IMR-90 (cell line): Measurements from ENCODE around the gene SFR1. TPM values are rescaled to one million over a fixed set of nuclear protein-coding genes. Genes with fewer than 3 reads are reported as not detected.

ENCODE experiments used
- ATAC-seq: fragments of 200-7000 bp; cut with Tn5 transposase; 2 replicates; pipeline ENCODE4 v1.9.1; 2020; ENCODE audit warnings: low read depth, mild to moderate bottlenecking, moderate library complexity
- BruUV-seq: library from RNA; stranded (reverse); fragments of 400-500 nt; replicated peaks from 2 replicates; lab custom pipeline; 2021; lab: Mats Ljungman, UMichigan
- CTCF ChIA-PET: fragments of 300-600 bp; formaldehyde crosslinking; extraction: SDS; loops from one replicate; lab custom pipeline; 2021; ENCODE audit warnings: antibody characterized with exemption; lab: Yijun Ruan, JAX
- POLR2A ChIA-PET: fragments of 300-600 bp; sonication (Branson Sonifier 250); formaldehyde crosslinking; loops from one replicate; lab custom pipeline; 2022; ENCODE audit warnings: antibody characterized with exemption; ENCODE audit not compliant: unreplicated experiment; lab: Charles Lee
- DNase-seq: peaks from one replicate; pipeline ENCODE4 v3.0.0; 2013
- H2AFZ ChIP-seq: replicated peaks from 2 replicates; pipeline ENCODE3; 2013; ENCODE audit warnings: low read length, mild to moderate bottlenecking; ENCODE audit not compliant: poor library complexity
- H2AK5ac ChIP-seq: 2 replicates; pipeline ENCODE4 v1.6.1; 2013; ENCODE audit warnings: low read depth, low read length, inconsistent platforms
- H2AK9ac ChIP-seq: replicated peaks from 2 replicates; pipeline ENCODE3; 2013; ENCODE audit warnings: mild to moderate bottlenecking, low read depth, low read length, moderate library complexity; ENCODE audit not compliant: poor library complexity
- H2BK120ac ChIP-seq: 2 replicates; pipeline ENCODE4 v1.6.1; 2013; ENCODE audit warnings: low read depth, low read length, inconsistent platforms
- H2BK15ac ChIP-seq: 3 replicates; pipeline ENCODE4 v1.6.1; 2013; ENCODE audit warnings: low read depth, low read length, inconsistent platforms
- H2BK20ac ChIP-seq: 2 replicates; pipeline ENCODE4 v1.6.1; 2013; ENCODE audit warnings: low read depth, mild to moderate bottlenecking, inconsistent platforms, low read length, moderate library complexity
- H2BK5ac ChIP-seq: 2 replicates; pipeline ENCODE4 v1.6.1; 2013; ENCODE audit warnings: mild to moderate bottlenecking, low read depth, low read length, inconsistent platforms; ENCODE audit not compliant: poor library complexity, severe bottlenecking
- H3K14ac ChIP-seq: replicated peaks from 2 replicates; pipeline ENCODE4 v1.6.1; 2013; ENCODE audit warnings: low read depth, low read length, inconsistent platforms
- H3K18ac ChIP-seq: 2 replicates; pipeline ENCODE4 v1.6.1; 2013; ENCODE audit warnings: low read depth, low read length, control low read depth
- H3K23ac ChIP-seq: 2 replicates; pipeline ENCODE4 v1.6.1; 2013; ENCODE audit warnings: low read depth, low read length, inconsistent platforms
- H3K27ac ChIP-seq: 2 replicates; pipeline ENCODE4 v1.5.1; 2013; ENCODE audit warnings: mild to moderate bottlenecking, control low read depth, low read length; ENCODE audit not compliant: insufficient read depth
- H3K27me3 ChIP-seq: 2 replicates; pipeline ENCODE4 v1.6.1; 2013; ENCODE audit warnings: low read length; ENCODE audit not compliant: control insufficient read depth, insufficient read depth
- H3K36me3 ChIP-seq: 2 replicates; pipeline ENCODE4 v1.6.1; 2013; ENCODE audit warnings: low read length, mixed read lengths; ENCODE audit not compliant: control insufficient read depth, insufficient read depth
- H3K4ac ChIP-seq: 2 replicates; pipeline ENCODE4 v1.6.1; 2013; ENCODE audit warnings: low read depth, low read length, inconsistent platforms
- H3K4me1 ChIP-seq: 2 replicates; pipeline ENCODE4 v1.6.1; 2013; ENCODE audit warnings: low read length, mixed read lengths; ENCODE audit not compliant: control insufficient read depth, insufficient read depth
- H3K4me2 ChIP-seq: 2 replicates; pipeline ENCODE4 v1.6.1; 2013; ENCODE audit warnings: low read depth, mild to moderate bottlenecking, control low read depth, low read length, moderate library complexity
- H3K4me3 ChIP-seq: 2 replicates; pipeline ENCODE4 v1.5.1; 2013; ENCODE audit warnings: low read depth, mild to moderate bottlenecking, control low read depth, low read length, moderate library complexity; ENCODE audit not compliant: insufficient read depth
- H3K56ac ChIP-seq: 2 replicates; pipeline ENCODE4 v1.6.1; 2013; ENCODE audit warnings: low read length, inconsistent platforms; ENCODE audit not compliant: insufficient read depth; ENCODE audit errors: extremely low read depth
- H3K79me1 ChIP-seq, 2 experiments: 2 replicates each; pipeline ENCODE4 v1.6.1; 2013; ENCODE audit warnings: low read length in 2 of 2, inconsistent platforms in 1 of 2, low read depth in 1 of 2
- H3K9ac ChIP-seq: 2 replicates; pipeline ENCODE4 v1.6.1; 2013; ENCODE audit warnings: low read depth, low read length, control low read depth
- H3K9me1 ChIP-seq: 2 replicates; pipeline ENCODE4 v1.6.1; 2013; ENCODE audit warnings: low read length, inconsistent platforms; ENCODE audit not compliant: insufficient read depth
- H3K9me3 ChIP-seq: 2 replicates; pipeline ENCODE4 v1.6.1; 2013; ENCODE audit warnings: low read length; ENCODE audit not compliant: control insufficient read depth, insufficient read depth
- H4K20me1 ChIP-seq: 2 replicates; pipeline ENCODE4 v1.6.1; 2013; ENCODE audit warnings: low read length, inconsistent platforms; ENCODE audit not compliant: insufficient read depth
- H4K5ac ChIP-seq: 2 replicates; pipeline ENCODE4 v1.6.1; 2013; ENCODE audit warnings: mild to moderate bottlenecking, low read depth, low read length, control low read depth
- H4K8ac ChIP-seq, 2 experiments: 2 replicates each; pipeline ENCODE4 v1.6.1; 2013; ENCODE audit warnings: low read depth in 2 of 2, low read length in 2 of 2, control low read depth in 1 of 2, inconsistent platforms in 1 of 2
- H4K91ac ChIP-seq: 2 replicates; pipeline ENCODE4 v1.6.1; 2013; ENCODE audit warnings: low read depth, low read length, inconsistent platforms; ENCODE audit not compliant: insufficient read depth
- BHLHE40 ChIP-seq: fragments of 150-350 bp; IDR thresholded peaks from 2 replicates; pipeline ENCODE4 v1.6.1; 2016; ENCODE audit warnings: mild to moderate bottlenecking, low read depth, low read length
- CEBPB ChIP-seq: IDR thresholded peaks from 2 replicates; pipeline ENCODE4 v1.6.1; 2012; ENCODE audit warnings: low read depth, low read length, improper control_type of control experiment
- CHD1 ChIP-seq: IDR thresholded peaks from 2 replicates; pipeline ENCODE4 v1.6.1; 2012; ENCODE audit warnings: low read depth, low read length, improper control_type of control experiment
- CTCF ChIP-seq: conservative IDR thresholded peaks from 2 replicates; pipeline ENCODE4 v1.5.1; 2012; ENCODE audit warnings: mild to moderate bottlenecking, low read depth, low read length, improper control_type of control experiment
- ELK1 ChIP-seq: fragments of 150-350 bp; IDR thresholded peaks from 2 replicates; pipeline ENCODE4 v1.6.1; 2016; ENCODE audit warnings: low read depth, mild to moderate bottlenecking, low read length, moderate library complexity, borderline replicate concordance
- FOS ChIP-seq: fragments of 150-350 bp; IDR thresholded peaks from 2 replicates; pipeline ENCODE4 v1.6.1; 2016; ENCODE audit warnings: low read depth, low read length
- MAFK ChIP-seq: IDR thresholded peaks from 2 replicates; pipeline ENCODE4 v1.6.1; 2012; ENCODE audit warnings: low read depth, low read length, improper control_type of control experiment
- MXI1 ChIP-seq: IDR thresholded peaks from 2 replicates; pipeline ENCODE4 v1.6.1; 2012; ENCODE audit warnings: low read depth, mild to moderate bottlenecking, low read length, moderate library complexity, borderline replicate concordance
- NFE2L2 ChIP-seq: fragments of 150-350 bp; IDR thresholded peaks from 2 replicates; pipeline ENCODE4 v1.6.1; 2016; ENCODE audit warnings: low read depth, mild to moderate bottlenecking, low read length
- POLR2A ChIP-seq: IDR thresholded peaks from 2 replicates; pipeline ENCODE4 v1.6.1; 2012; ENCODE audit warnings: mild to moderate bottlenecking, low read depth, low read length
- RAD21 ChIP-seq: IDR thresholded peaks from 2 replicates; pipeline ENCODE4 v1.6.1; 2012; ENCODE audit warnings: low read length, improper control_type of control experiment
- RCOR1 ChIP-seq: IDR thresholded peaks from 2 replicates; pipeline ENCODE4 v1.6.1; 2012; ENCODE audit warnings: mild to moderate bottlenecking, low read length, improper control_type of control experiment; ENCODE audit not compliant: insufficient replicate concordance
- RFX5 ChIP-seq: IDR thresholded peaks from 2 replicates; pipeline ENCODE4 v1.8.0; 2012; ENCODE audit warnings: low read depth, mild to moderate bottlenecking, low read length, moderate library complexity
- USF2 ChIP-seq: fragments of 150-350 bp; IDR thresholded peaks from 2 replicates; pipeline ENCODE4 v1.6.1; 2017; ENCODE audit warnings: mild to moderate bottlenecking, antibody characterized with exemption, low read length, low read depth
- WGBS, 2 experiments: methylation state at CpG; one replicate each; pipeline versions ENCODE4 v1.1.5 to v1.1.7; 2013; ENCODE audit warnings: missing lambda C conversion rate in 2 of 2; ENCODE audit not compliant: insufficient read length in 1 of 2; ENCODE audit errors: extremely low coverage in 2 of 2; 5-methylcytosine and 5-hydroxymethylcytosine counted together
- dilution Hi-C: fragments of 300-500 bp; cut with HindIII; formaldehyde crosslinking; loops from one replicate; pipeline ENCODE4 v1.14.3; 2018; ENCODE audit warnings: low sequenced_read_pairs; ENCODE audit not compliant: unreplicated experiment
- in situ Hi-C: fragments of 300-500 bp; cut with MboI; formaldehyde crosslinking; loops from 3 replicates; pipeline ENCODE4 v1.14.3; 2019; ENCODE audit warnings: low sequenced_read_pairs, inconsistent platforms, mixed read lengths
- intact Hi-C: fragments of 100-400 bp; cut with micrococcal nuclease; formaldehyde crosslinking; loops from 2 replicates; pipeline ENCODE4 v1.10.0; 2022
- polyA plus RNA-seq, 3 experiments: library from polyadenylated mRNA; depleted of rRNA; stranded (reverse); fragments of >200 nt; gene quantifications; 2 replicates each; pipeline ENCODE4 v1.2.3, GENCODE V29; 2012; ENCODE audit warnings: low replicate concordance in 1 of 3
- total RNA-seq: library from RNA; depleted of rRNA; stranded (reverse); fragments of >200 nt; gene quantifications from 2 replicates; pipeline ENCODE4 v1.2.3, GENCODE V29; 2012

The SFR1 gene
- total and polyA plus RNA-seq, 2 of the 4 experiments (the other 2 are of a cell fraction) = 1.6 to 2.3 TPM

GRCh38 chr10:104101902-104102301 lies 20.1 kb upstream of the SFR1 start:
- no peak for TF ChIP-seq ELK1
- TF ChIP-seq MXI1 = no peak
- TF ChIP-seq POLR2A = no peak
- no peak for TF ChIP-seq FOS
- no peak for TF ChIP-seq CHD1
- TF ChIP-seq USF2 = no peak
- TF ChIP-seq CTCF = no peak
- TF ChIP-seq MAFK = no peak
- no peak for TF ChIP-seq BHLHE40
- TF ChIP-seq RFX5 = no peak
- no peak for TF ChIP-seq RCOR1
- TF ChIP-seq RAD21 = no peak
- TF ChIP-seq CEBPB = no peak
- no peak for TF ChIP-seq NFE2L2
- POLR2A ChIA-PET = interaction anchor here (0.6 kb wide), 1 partner anchor 72 kb away, joined by 5 read pairs; no protein-coding TSS in a partner anchor

More at GRCh38 chr10:104101902-104102301, 20.1 kb upstream of the SFR1 start:
- BruUV-seq = no TSS peak
- no peaks in the 10 kb centered on the region for H3K9me3 ChIP-seq
- H3K4ac ChIP-seq = no peak overlapping the region
- H4K91ac ChIP-seq = no peak overlapping the region
- no peaks in the 10 kb centered on the region for H3K79me1 ChIP-seq
- no peak overlapping the region for H3K18ac ChIP-seq
- H3K36me3 ChIP-seq = no peaks in the 10 kb centered on the region
- no peak overlapping the region; the same call in 1 of the 2 replicates for H2AK5ac ChIP-seq
- no peak overlapping the region for H4K5ac ChIP-seq
- H3K9me1 ChIP-seq = peaks cover 3% of the 10 kb centered on the region; the same call in 1 of the 2 replicates
- H2BK5ac ChIP-seq = no peak overlapping the region
- H3K9ac ChIP-seq = no peak overlapping the region
- CTCF ChIA-PET = no interaction called here
- H3K4me3 ChIP-seq = no peak overlapping the region
- H2AFZ ChIP-seq = no peak overlapping the region
- no peak overlapping the region for H3K56ac ChIP-seq
- 80% methylated on average over 1 of the region's 1 CpG; no CpG with 5 or more reads in 1 of the 2 experiments for WGBS, 2 experiments
- no peak overlapping the region for H2BK20ac ChIP-seq
- no peaks in the 10 kb centered on the region for H3K27me3 ChIP-seq
- H4K8ac ChIP-seq = no peak overlapping the region
- no peak for ATAC-seq
- no peak overlapping the region for H3K14ac ChIP-seq
- H4K20me1 ChIP-seq = no peaks in the 10 kb centered on the region
- DNase-seq = no peak
- no peak overlapping the region for H2AK9ac ChIP-seq
- 0 out of 3 replicates have a peak overlapping the region, but pooled peaks have one; percentile 54 for H2BK15ac ChIP-seq
- peaks cover 2% of the 10 kb centered on the region; the same call in 1 of the 2 replicates for H3K4me1 ChIP-seq
- dilution Hi-C loops = no loop called here
- no peak overlapping the region for H3K4me2 ChIP-seq
- in situ Hi-C loops = no loop called here
- no peak overlapping the region for H2BK120ac ChIP-seq
- intact Hi-C loops = no loop called here
- H3K27ac ChIP-seq = no peak overlapping the region
- no peak overlapping the region for H3K23ac ChIP-seq
